CD4-positive, alpha-beta T cell (primary cell): Measurements from ENCODE around the gene TCF4. TPM values are rescaled to one million over a fixed set of nuclear protein-coding genes. Genes with fewer than 3 reads are reported as not detected.

Experiments used
- ATAC-seq: fragments of 200-7000 bp; cut with Tn5 transposase; one replicate; pipeline ENCODE4 v1.10.0; 2022; ENCODE audit warnings: mild to moderate bottlenecking; ENCODE audit not compliant: poor library complexity
- CTCF ChIA-PET: fragments of 350-600 bp; sonication (Branson Sonifier 250); formaldehyde crosslinking; loops from one replicate; lab custom pipeline; 2021; ENCODE audit warnings: antibody characterized with exemption, inconsistent platforms; lab: Charles Lee
- POLR2A ChIA-PET: fragments of 350-600 bp; sonication (Branson Sonifier 250); formaldehyde crosslinking; loops from one replicate; lab custom pipeline; 2021; ENCODE audit warnings: antibody characterized with exemption, inconsistent platforms; lab: Charles Lee
- DNase-seq, 14 experiments: peaks; one replicate each; pipeline ENCODE4 v3.0.0-alpha.2; 2013 to 2020; ENCODE audit warnings: mixed read lengths in 2 of 14
- H3K27ac ChIP-seq, 2 donors: one replicate each; pipeline versions ENCODE4 v1.5.1 to v1.7.0; 2013; ENCODE audit warnings: low read length in 2 of 2, low read depth in 1 of 2, mild to moderate bottlenecking in 1 of 2
- H3K27me3 ChIP-seq, 2 experiments: 1 replicate in 1 of 2; 2 replicates in 1 of 2; pipeline versions ENCODE4 v1.6.1 to v1.7.0; 2013; ENCODE audit warnings: low read length in 2 of 2, control low read depth in 1 of 2, mild to moderate bottlenecking in 1 of 2, moderate library complexity in 1 of 2; ENCODE audit not compliant: insufficient read depth in 2 of 2, control insufficient read depth in 1 of 2
- H3K36me3 ChIP-seq: one replicate; pipeline ENCODE4 v1.6.1; 2013; ENCODE audit warnings: low read length, control low read depth; ENCODE audit not compliant: insufficient read depth
- H3K4me1 ChIP-seq: one replicate; pipeline ENCODE4 v1.6.1; 2013; ENCODE audit warnings: low read length, control low read depth; ENCODE audit not compliant: insufficient read depth
- H3K4me3 ChIP-seq: one replicate; pipeline ENCODE4 v1.5.1; 2013; ENCODE audit warnings: mild to moderate bottlenecking, low read length, moderate library complexity
- H3K9me3 ChIP-seq, 2 experiments: 1 replicate in 1 of 2; 2 replicates in 1 of 2; pipeline versions ENCODE4 v1.6.1 to v1.7.0; 2013; ENCODE audit warnings: low read length in 2 of 2, mild to moderate bottlenecking in 2 of 2, control low read depth in 1 of 2, moderate library complexity in 1 of 2; ENCODE audit not compliant: control insufficient read depth in 1 of 2, insufficient read depth in 1 of 2
- H3K27ac Mint-ChIP-seq: one replicate; pipeline ENCODE4 v1.8.0; 2020; ENCODE audit warnings: mixed read lengths
- H3K27me3 Mint-ChIP-seq: one replicate; pipeline ENCODE4 v1.8.0; 2021; ENCODE audit warnings: mixed read lengths
- H3K36me3 Mint-ChIP-seq: one replicate; pipeline ENCODE4 v1.8.0; 2021; ENCODE audit warnings: low read depth, mixed read lengths
- H3K4me1 Mint-ChIP-seq: one replicate; pipeline ENCODE4 v1.8.0; 2021; ENCODE audit warnings: low read depth, mixed read lengths
- H3K4me3 Mint-ChIP-seq: one replicate; pipeline ENCODE4 v1.8.0; 2020; ENCODE audit warnings: mild to moderate bottlenecking, mixed read lengths
- H3K9me3 Mint-ChIP-seq: one replicate; pipeline ENCODE4 v1.8.0; 2020; ENCODE audit warnings: mixed read lengths
- intact Hi-C, 2 experiments: fragments of 100-400 bp; cut with DNase I in 1 of 2; cut with micrococcal nuclease in 1 of 2; formaldehyde crosslinking; loops; one replicate each; pipeline versions ENCODE4 v1.15.1 to v1.9.0; 2023 to 2025; cut with DNase I, micrococcal nuclease
- total RNA-seq, 174 experiments: library from RNA in 2 of 174; stranded (reverse) in 2 of 174; gene quantifications; one replicate each; pipeline ENCODE4 v1.2.3 and lab custom pipeline; 2021 to 2026
- TF ChIP-seq, protein P1 (sequence below): fragments of 200-600 bp; IDR thresholded peaks from one replicate; pipeline ENCODE4 v1.8.0; 2022; ENCODE audit warnings: antibody characterized with exemption, mild to moderate bottlenecking

The TCF4 gene
- total RNA-seq, 2 experiments from 2014 or later, result 3.0 to 3.2 TPM

DNA sequence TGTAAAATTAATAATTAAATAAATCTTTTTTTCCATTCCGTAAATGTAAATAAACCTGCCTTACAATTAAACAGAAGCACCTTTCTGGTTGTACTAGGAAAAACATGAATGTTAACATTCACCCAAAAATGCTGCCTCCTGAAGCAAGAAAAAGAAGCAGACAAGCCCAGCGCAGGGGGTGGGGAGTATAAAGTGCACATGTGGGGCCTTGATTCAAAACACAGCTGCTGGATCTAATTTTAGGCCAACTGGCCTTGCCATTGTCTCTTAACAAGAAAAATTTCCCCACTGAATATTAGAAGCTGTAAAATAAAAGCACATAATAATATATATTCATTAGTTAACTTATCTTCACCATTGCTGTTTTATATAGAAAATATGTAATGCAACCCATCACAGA is 28.3 kb downstream of the TCF4 start:
- H3K36me3 Mint-ChIP-seq, result no peaks in the 10 kb centered on the region
- POLR2A ChIA-PET, result no interaction called here
- ATAC-seq (no peak), DNase-seq (no peak)
- H3K4me3 ChIP-seq, result no peak overlapping the region
- H3K27ac Mint-ChIP-seq, result no peak overlapping the region
- no peaks in the 10 kb centered on the region for H3K9me3 ChIP-seq
- H3K4me3 Mint-ChIP-seq, result no peak overlapping the region
- H3K27me3 Mint-ChIP-seq, result no peaks in the 10 kb centered on the region
- no peaks in the 10 kb centered on the region for H3K4me1 Mint-ChIP-seq
- H3K27ac ChIP-seq, result no peak overlapping the region
- TF ChIP-seq, protein P1, sequence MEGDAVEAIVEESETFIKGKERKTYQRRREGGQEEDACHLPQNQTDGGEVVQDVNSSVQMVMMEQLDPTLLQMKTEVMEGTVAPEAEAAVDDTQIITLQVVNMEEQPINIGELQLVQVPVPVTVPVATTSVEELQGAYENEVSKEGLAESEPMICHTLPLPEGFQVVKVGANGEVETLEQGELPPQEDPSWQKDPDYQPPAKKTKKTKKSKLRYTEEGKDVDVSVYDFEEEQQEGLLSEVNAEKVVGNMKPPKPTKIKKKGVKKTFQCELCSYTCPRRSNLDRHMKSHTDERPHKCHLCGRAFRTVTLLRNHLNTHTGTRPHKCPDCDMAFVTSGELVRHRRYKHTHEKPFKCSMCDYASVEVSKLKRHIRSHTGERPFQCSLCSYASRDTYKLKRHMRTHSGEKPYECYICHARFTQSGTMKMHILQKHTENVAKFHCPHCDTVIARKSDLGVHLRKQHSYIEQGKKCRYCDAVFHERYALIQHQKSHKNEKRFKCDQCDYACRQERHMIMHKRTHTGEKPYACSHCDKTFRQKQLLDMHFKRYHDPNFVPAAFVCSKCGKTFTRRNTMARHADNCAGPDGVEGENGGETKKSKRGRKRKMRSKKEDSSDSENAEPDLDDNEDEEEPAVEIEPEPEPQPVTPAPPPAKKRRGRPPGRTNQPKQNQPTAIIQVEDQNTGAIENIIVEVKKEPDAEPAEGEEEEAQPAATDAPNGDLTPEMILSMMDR, result no peak
- intact Hi-C loops, result no loop called here
- no peaks in the 10 kb centered on the region for H3K27me3 ChIP-seq
- CTCF ChIA-PET, result no interaction called here
- no peaks in the 10 kb centered on the region for H3K36me3 ChIP-seq
- no peaks in the 10 kb centered on the region for H3K4me1 ChIP-seq
- H3K9me3 Mint-ChIP-seq, result no peaks in the 10 kb centered on the region

DNA sequence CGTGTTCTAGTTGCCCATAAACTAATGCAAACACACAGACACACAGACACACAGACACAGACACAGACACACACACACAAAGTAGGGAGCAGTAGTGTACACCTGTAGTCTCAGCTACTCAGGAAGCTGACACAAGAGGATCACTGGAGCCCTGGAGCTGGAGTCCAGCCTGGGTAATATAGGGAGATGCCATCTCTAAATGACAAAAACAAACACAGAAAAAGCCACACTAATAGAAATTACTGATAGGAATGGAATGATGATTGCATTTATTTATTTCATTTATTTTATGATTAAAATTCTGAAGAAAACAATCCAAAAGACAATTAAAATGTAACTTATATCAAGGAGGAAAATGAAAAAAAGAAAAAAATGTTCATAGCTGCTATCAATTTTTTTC is 30.8 kb downstream of the TCF4 start:
- Mint-ChIP-seq H3K27ac (no peak overlapping the region), H3K9me3 (no peaks in the 10 kb centered on the region), H3K36me3 (no peaks in the 10 kb centered on the region), H3K4me3 (no peak overlapping the region), H3K27me3 (no peaks in the 10 kb centered on the region), H3K4me1 (no peaks in the 10 kb centered on the region)
- Histone ChIP-seq H3K36me3 (no peaks in the 10 kb centered on the region), H3K4me3 (no peak overlapping the region), H3K27me3 (no peaks in the 10 kb centered on the region), H3K9me3 (no peaks in the 10 kb centered on the region), H3K27ac (no peak overlapping the region), H3K4me1 (no peaks in the 10 kb centered on the region)
- DNase-seq, result no peak
- ATAC-seq, result no peak
- intact Hi-C loops, result no loop called here
- POLR2A ChIA-PET, result no interaction called here
- CTCF ChIA-PET, result no interaction called here
- TF ChIP-seq, protein P1, result no peak

DNA sequence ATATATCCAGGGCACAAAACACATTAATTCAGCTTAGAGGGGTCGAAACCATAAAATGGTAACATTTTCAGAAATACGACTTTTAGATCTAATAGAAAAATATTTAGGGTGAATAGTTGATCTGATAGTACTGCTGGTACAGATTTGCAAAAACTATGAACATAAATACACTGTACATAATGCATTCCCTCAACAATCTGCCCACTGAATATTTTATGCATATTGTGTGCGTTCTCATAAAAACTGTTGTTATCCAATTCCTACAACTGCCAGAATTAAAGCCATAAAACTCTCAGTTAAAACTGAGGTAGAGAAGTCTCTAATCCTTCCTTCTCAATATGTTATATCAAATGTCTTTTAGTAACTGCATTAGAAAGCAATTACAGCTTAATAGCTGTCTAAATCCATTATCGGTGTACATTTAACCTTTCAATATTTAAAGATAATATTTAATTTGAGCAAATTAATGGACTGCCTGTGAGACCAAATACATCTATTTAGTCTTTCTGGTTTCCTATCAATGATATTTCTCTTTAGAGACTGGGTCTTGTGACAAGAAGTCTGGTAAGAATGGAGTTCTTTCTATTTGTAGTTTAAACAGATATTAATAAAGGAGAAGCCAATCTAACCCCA is 32.5 kb downstream of the TCF4 start:
- POLR2A ChIA-PET, result no interaction called here
- intact Hi-C loops, result no loop called here
- H3K4me3 ChIP-seq, result no peak overlapping the region
- no peaks in the 10 kb centered on the region for H3K27me3 Mint-ChIP-seq
- no peak overlapping the region for H3K4me3 Mint-ChIP-seq
- H3K36me3 Mint-ChIP-seq, result no peaks in the 10 kb centered on the region
- no peaks in the 10 kb centered on the region for H3K4me1 ChIP-seq
- TF ChIP-seq, protein P1, result no peak
- CTCF ChIA-PET, result no interaction called here
- no peak overlapping the region for H3K27ac ChIP-seq
- no peaks in the 10 kb centered on the region for H3K27me3 ChIP-seq
- no peak overlapping the region for H3K27ac Mint-ChIP-seq
- ATAC-seq (no peak), DNase-seq (no peak)
- no peaks in the 10 kb centered on the region for H3K36me3 ChIP-seq
- H3K9me3 Mint-ChIP-seq, result no peaks in the 10 kb centered on the region
- H3K4me1 Mint-ChIP-seq, result no peaks in the 10 kb centered on the region
- H3K9me3 ChIP-seq, result peaks cover 0 to 3% of the 10 kb centered on the region in 2 experiments
